Measurements from ENCODE around the gene ADNP2.

GRCh38 chr18:80067321-80067720, 41.7 kb upstream of the ADNP2 start:
- TF ChIP-seq OSR1 (CRISPR knock-in tag; IDR thresholded peaks at IDR 0.05) (no peak), PATZ1 (CRISPR knock-in tag; IDR thresholded peaks at IDR 0.05; ENCODE audit: borderline replicate concordance) (no peak)
- TF ChIP-seq, protein P1, sequence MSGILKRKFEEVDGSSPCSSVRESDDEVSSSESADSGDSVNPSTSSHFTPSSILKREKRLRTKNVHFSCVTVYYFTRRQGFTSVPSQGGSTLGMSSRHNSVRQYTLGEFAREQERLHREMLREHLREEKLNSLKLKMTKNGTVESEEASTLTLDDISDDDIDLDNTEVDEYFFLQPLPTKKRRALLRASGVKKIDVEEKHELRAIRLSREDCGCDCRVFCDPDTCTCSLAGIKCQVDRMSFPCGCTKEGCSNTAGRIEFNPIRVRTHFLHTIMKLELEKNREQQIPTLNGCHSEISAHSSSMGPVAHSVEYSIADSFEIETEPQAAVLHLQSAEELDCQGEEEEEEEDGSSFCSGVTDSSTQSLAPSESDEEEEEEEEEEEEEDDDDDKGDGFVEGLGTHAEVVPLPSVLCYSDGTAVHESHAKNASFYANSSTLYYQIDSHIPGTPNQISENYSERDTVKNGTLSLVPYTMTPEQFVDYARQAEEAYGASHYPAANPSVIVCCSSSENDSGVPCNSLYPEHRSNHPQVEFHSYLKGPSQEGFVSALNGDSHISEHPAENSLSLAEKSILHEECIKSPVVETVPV (CRISPR knock-in tag; IDR thresholded peaks at IDR 0.05), result no peak
